A549 (cell line): ENCODE data around the gene PEX26. TPM values are rescaled to one million over a fixed set of nuclear protein-coding genes. Genes with fewer than 3 reads are reported as not detected.

Experiments
- ATAC-seq, 2 experiments: fragments of 200-7000 bp in 1 of 2; fragments of >200 bp in 1 of 2; cut with Nextera tagmentation in 1 of 2; cut with Tn5 transposase in 1 of 2; 3 replicates each; pipeline versions ENCODE4 v1.8.0 to v1.9.1; 2018 to 2020; ENCODE audit warnings: mild to moderate bottlenecking in 1 of 2, moderate library complexity in 1 of 2
- CTCF ChIA-PET: fragments of 300-600 bp; sonication (Branson Sonifier 250); formaldehyde crosslinking; extraction: SDS; loops from one replicate; lab custom pipeline; 2021; ENCODE audit warnings: antibody characterized with exemption, inconsistent platforms; lab: Yijun Ruan, JAX
- POLR2A ChIA-PET: fragments of 350-600 bp; formaldehyde crosslinking; extraction: SDS; loops from one replicate; lab custom pipeline; 2021; ENCODE audit warnings: antibody characterized with exemption, inconsistent platforms; lab: Yijun Ruan, JAX
- DNase-seq, 2 experiments: peaks; one replicate each; pipeline versions ENCODE4 v3.0.0 to v3.0.0-alpha.2; 2011 to 2016; ENCODE audit warnings: low read depth in 1 of 2, low spot score in 1 of 2
- FAIRE-seq: peaks from 2 replicates; lab custom pipeline; 2011; peaks lifted over from hg19 to GRCh38; lab: Jason Lieb, UNC
- H3K27ac ChIP-seq, 2 experiments: fragments of >200 bp; sonication (Bioruptor Twin); formaldehyde crosslinking; 3 replicates each; pipeline ENCODE4 v1.5.1; 2016 to 2017
- H3K4me1 ChIP-seq: fragments of >200 bp; sonication (Bioruptor Twin); formaldehyde crosslinking; 3 replicates; pipeline ENCODE4 v1.6.1; 2016
- H3K4me2 ChIP-seq: fragments of >200 bp; sonication (Bioruptor Twin); formaldehyde crosslinking; 3 replicates; pipeline ENCODE4 v1.6.1; 2016
- H3K4me3 ChIP-seq: fragments of >200 bp; sonication (Bioruptor Twin); formaldehyde crosslinking; 3 replicates; pipeline ENCODE4 v1.5.1; 2016
- H3K9me3 ChIP-seq: fragments of >200 bp; sonication (Bioruptor Twin); formaldehyde crosslinking; 3 replicates; pipeline ENCODE4 v1.6.1; 2016
- CBX8 ChIP-seq: fragments of 200-600 bp; sonication (generic); IDR thresholded peaks from 2 replicates; pipeline ENCODE4 v1.6.1; 2016
- CEBPB ChIP-seq, 2 experiments: fragments of >200 bp in 1 of 2; sonication (Bioruptor Twin) in 1 of 2; formaldehyde crosslinking in 1 of 2; IDR thresholded peaks; 2 replicates each; pipeline ENCODE4 v1.6.1; 2012 to 2016
- CHD2 ChIP-seq: fragments of 150-350 bp; IDR thresholded peaks from 2 replicates; pipeline ENCODE4 v1.6.1; 2014; ENCODE audit warnings: low read length; ENCODE audit not compliant: partially characterized antibody
- EHMT2 ChIP-seq: fragments of 200-600 bp; sonication (generic); IDR thresholded peaks from 2 replicates; pipeline ENCODE4 v1.6.1; 2016; ENCODE audit warnings: antibody characterized with exemption, low read depth, mild to moderate bottlenecking, moderate library complexity
- FOSB ChIP-seq: fragments of 250-450 bp; sonication (Bioruptor Pico); IDR thresholded peaks from 2 replicates; pipeline ENCODE4 v1.5.0; 2020; ENCODE audit warnings: mild to moderate bottlenecking, moderate library complexity
- FOSL2 ChIP-seq, 2 experiments: fragments of 450-650 bp in 1 of 2; fragments of >200 bp in 1 of 2; sonication (Bioruptor Twin) in 1 of 2; formaldehyde crosslinking; IDR thresholded peaks; 2 replicates each; pipeline versions ENCODE4 v1.5.0 to v1.6.1; 2016 to 2020; ENCODE audit warnings: mild to moderate bottlenecking in 1 of 2, moderate library complexity in 1 of 2
- FOXS1 ChIP-seq: fragments of 250-450 bp; sonication (Bioruptor Pico); IDR thresholded peaks from 2 replicates; pipeline ENCODE4 v1.5.0; 2020; ENCODE audit warnings: mild to moderate bottlenecking, moderate library complexity
- HDAC2 ChIP-seq: fragments of 200-600 bp; sonication (generic); IDR thresholded peaks from 2 replicates; pipeline ENCODE4 v1.6.1; 2016
- HEYL ChIP-seq: fragments of 250-450 bp; sonication (Bioruptor Pico); IDR thresholded peaks from 2 replicates; pipeline ENCODE4 v1.8.0; 2021; ENCODE audit warnings: mild to moderate bottlenecking, moderate library complexity
- HOXB13 ChIP-seq: fragments of 250-450 bp; sonication (Bioruptor Pico); IDR thresholded peaks from 2 replicates; pipeline ENCODE4 v1.5.0; 2020; ENCODE audit warnings: low read depth, mild to moderate bottlenecking, moderate library complexity
- HOXB5 ChIP-seq: fragments of 250-450 bp; sonication (Bioruptor Pico); IDR thresholded peaks from 2 replicates; pipeline ENCODE4 v1.5.0; 2020; ENCODE audit warnings: mild to moderate bottlenecking, moderate library complexity
- KDM1A ChIP-seq: fragments of 200-600 bp; sonication (generic); IDR thresholded peaks from 2 replicates; pipeline ENCODE4 v1.6.1; 2016; ENCODE audit warnings: low read depth, mild to moderate bottlenecking
- NFE2L2 ChIP-seq: fragments of 150-350 bp; conservative IDR thresholded peaks from 2 replicates; pipeline ENCODE4 v1.6.1; 2014; ENCODE audit warnings: low read length
- NR3C1 ChIP-seq: fragments of >200 bp; sonication (Bioruptor Twin); formaldehyde crosslinking; IDR thresholded peaks from 3 replicates; pipeline ENCODE4 v1.6.1; 2017
- PHF8 ChIP-seq: fragments of 200-600 bp; sonication (generic); IDR thresholded peaks from 2 replicates; pipeline ENCODE4 v1.6.1; 2016; ENCODE audit warnings: low read depth, mild to moderate bottlenecking, antibody characterized with exemption, moderate library complexity, borderline replicate concordance
- POLR2A ChIP-seq: IDR thresholded peaks from 2 replicates; pipeline ENCODE4 v1.6.1; 2012; ENCODE audit warnings: mild to moderate bottlenecking, low read length
- RAD21 ChIP-seq, 2 experiments: fragments of >200 bp in 1 of 2; sonication (Bioruptor Twin) in 1 of 2; formaldehyde crosslinking in 1 of 2; IDR thresholded peaks in 1 of 2; conservative IDR thresholded peaks in 1 of 2; 2 replicates in 1 of 2; 3 replicates in 1 of 2; pipeline ENCODE4 v1.6.1; 2012 to 2018; ENCODE audit warnings: inconsistent platforms in 1 of 2
- RNF2 ChIP-seq: fragments of 200-600 bp; sonication (generic); IDR thresholded peaks from 2 replicates; pipeline ENCODE4 v1.6.1; 2016; ENCODE audit warnings: low read depth, mild to moderate bottlenecking, antibody characterized with exemption, moderate library complexity, borderline replicate concordance
- SMC3 ChIP-seq: fragments of >200 bp; sonication (Bioruptor Twin); formaldehyde crosslinking; IDR thresholded peaks from 3 replicates; pipeline ENCODE4 v1.6.1; 2018; ENCODE audit warnings: inconsistent platforms
- TFCP2L1 ChIP-seq: fragments of 250-450 bp; sonication (Bioruptor Pico); IDR thresholded peaks from 2 replicates; pipeline ENCODE4 v1.5.0; 2021; ENCODE audit warnings: mild to moderate bottlenecking
- TP53 ChIP-seq: fragments of 250-450 bp; sonication (Bioruptor Pico); IDR thresholded peaks from 2 replicates; pipeline ENCODE4 v1.5.0; 2021; ENCODE audit warnings: mild to moderate bottlenecking, moderate library complexity
- ZNF302 ChIP-seq: fragments of 250-450 bp; sonication (Bioruptor Pico); IDR thresholded peaks from 2 replicates; pipeline ENCODE4 v1.9.0; 2021; ENCODE audit warnings: inconsistent platforms, mild to moderate bottlenecking, moderate library complexity
- WGBS: methylation state at CpG from one replicate; pipeline ENCODE4 v1.1.6; 2017; ENCODE audit errors: missing lambda C conversion rate; 5-methylcytosine and 5-hydroxymethylcytosine counted together
- polyA plus RNA-seq, 4 experiments: library from polyadenylated mRNA; depleted of rRNA in 3 of 4; stranded (reverse); fragments of >200 nt; fragmentation: RNase III in 1 of 4; extraction: RNeasy Plus Mini Kit Qiagen cat#74134 plus additional on column Dnase treatment in 1 of 4; gene quantifications; 2 replicates in 3 of 4; 3 replicates in 1 of 4; pipeline ENCODE4 v1.2.3, GENCODE V29; 2011 to 2017
- TF ChIP-seq, protein P1 (sequence below): fragments of >200 bp; sonication (Bioruptor Twin); formaldehyde crosslinking; IDR thresholded peaks from 2 replicates; pipeline ENCODE4 v1.6.1; 2016
- TF ChIP-seq, protein P2 (sequence below): fragments of 150-350 bp; IDR thresholded peaks from 2 replicates; pipeline ENCODE4 v1.6.1; 2014; ENCODE audit warnings: low read depth, mild to moderate bottlenecking, low read length
- TF ChIP-seq, protein P3 (sequence below): IDR thresholded peaks from 2 replicates; pipeline ENCODE4 v1.6.1; 2012; ENCODE audit warnings: low read depth, borderline replicate concordance
- TF ChIP-seq, protein P4 (sequence below): IDR thresholded peaks from 2 replicates; pipeline ENCODE4 v1.6.1; 2012

PEX26 gene
- polyA plus RNA-seq, 2 of the 4 experiments (the other 2 are of a cell fraction), result 11.8 to 12.4 TPM

DNA sequence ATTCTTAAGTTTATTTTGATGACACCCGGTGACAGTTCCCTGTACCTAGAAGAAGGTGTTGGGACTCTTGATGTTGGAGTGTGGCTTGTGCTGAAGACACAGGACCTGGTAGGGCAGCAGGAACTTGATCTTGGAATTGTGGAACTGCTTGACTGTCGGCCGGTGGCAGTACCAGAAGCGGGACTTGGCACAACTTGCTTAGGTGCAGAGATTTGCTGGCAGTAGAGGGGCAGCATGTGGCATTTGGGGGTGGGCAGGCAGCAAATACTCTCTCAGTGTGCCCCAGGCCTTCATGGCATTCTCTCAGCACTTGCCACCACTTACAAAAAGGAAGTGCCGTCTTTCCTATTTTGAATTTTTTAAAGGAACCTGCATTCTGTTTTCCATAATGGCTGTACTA is 3.6 kb downstream of the PEX26 start:
- POLR2A ChIA-PET, result no interaction called here
- DNase-seq (no peak), ATAC-seq (no peak), FAIRE-seq (no peak)
- Histone ChIP-seq H3K27ac (no peak overlapping the region), H3K4me2 (no peak overlapping the region), H3K4me1 (peaks cover 22% of the 10 kb centered on the region), H3K9me3 (no peaks in the 10 kb centered on the region), H3K4me3 (no peak overlapping the region)
- WGBS, result 97% methylated on average over 5 of the region's 5 CpGs
- no peak for TF ChIP-seq HEYL (CRISPR knock-in tag)
- TF ChIP-seq RAD21 (conservative IDR thresholded peaks at IDR 0.05 in 1 of 2, IDR thresholded peaks at IDR 0.05 in 1 of 2), result no peak
- no peak for TF ChIP-seq POLR2A
- no peak for TF ChIP-seq TFCP2L1 (CRISPR knock-in tag)
- TF ChIP-seq NR3C1, result no peak
- TF ChIP-seq, protein P1, sequence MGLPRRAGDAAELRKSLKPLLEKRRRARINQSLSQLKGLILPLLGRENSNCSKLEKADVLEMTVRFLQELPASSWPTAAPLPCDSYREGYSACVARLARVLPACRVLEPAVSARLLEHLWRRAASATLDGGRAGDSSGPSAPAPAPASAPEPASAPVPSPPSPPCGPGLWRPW, result no peak
- TF ChIP-seq, protein P2, sequence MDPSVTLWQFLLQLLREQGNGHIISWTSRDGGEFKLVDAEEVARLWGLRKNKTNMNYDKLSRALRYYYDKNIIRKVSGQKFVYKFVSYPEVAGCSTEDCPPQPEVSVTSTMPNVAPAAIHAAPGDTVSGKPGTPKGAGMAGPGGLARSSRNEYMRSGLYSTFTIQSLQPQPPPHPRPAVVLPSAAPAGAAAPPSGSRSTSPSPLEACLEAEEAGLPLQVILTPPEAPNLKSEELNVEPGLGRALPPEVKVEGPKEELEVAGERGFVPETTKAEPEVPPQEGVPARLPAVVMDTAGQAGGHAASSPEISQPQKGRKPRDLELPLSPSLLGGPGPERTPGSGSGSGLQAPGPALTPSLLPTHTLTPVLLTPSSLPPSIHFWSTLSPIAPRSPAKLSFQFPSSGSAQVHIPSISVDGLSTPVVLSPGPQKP, result no peak
- CTCF ChIA-PET, result interaction anchor here (1.0 kb wide), 1 partner anchor 10 kb away, joined by 3 read pairs; no protein-coding TSS in a partner anchor

DNA sequence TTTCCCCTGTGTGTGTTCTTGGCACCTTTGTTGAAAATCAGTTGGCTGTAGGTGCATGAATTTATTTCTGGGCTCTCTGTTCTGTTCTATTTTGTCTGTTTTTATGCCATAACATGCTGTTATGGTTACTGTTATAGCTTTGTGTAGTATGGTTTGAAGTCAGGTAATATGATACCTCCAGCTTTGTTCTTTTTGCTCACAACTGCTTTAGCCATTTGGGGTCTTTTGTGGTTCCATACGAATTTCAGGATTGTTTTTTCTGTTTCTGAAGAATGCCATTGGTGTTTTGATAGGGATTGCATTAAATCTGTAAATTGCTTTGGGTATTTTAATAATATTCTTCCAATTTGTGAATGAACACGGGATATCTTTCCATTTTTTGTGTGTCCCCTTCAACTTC is 4.7 kb downstream of the PEX26 start:
- Histone ChIP-seq H3K27ac (no peak overlapping the region), H3K4me3 (no peak overlapping the region), H3K4me1 (peaks cover 15% of the 10 kb centered on the region), H3K9me3 (no peaks in the 10 kb centered on the region), H3K4me2 (no peak overlapping the region)
- no peak for DNase-seq
- ATAC-seq, result no peak
- ChIA-PET POLR2A (no interaction called here), CTCF (interaction anchor here (0.6 to 1.1 kb wide), 3 partner anchors 9 to 485 kb away, joined by 3 read pairs; no protein-coding TSS in a partner anchor)
- TF ChIP-seq, protein P3, sequence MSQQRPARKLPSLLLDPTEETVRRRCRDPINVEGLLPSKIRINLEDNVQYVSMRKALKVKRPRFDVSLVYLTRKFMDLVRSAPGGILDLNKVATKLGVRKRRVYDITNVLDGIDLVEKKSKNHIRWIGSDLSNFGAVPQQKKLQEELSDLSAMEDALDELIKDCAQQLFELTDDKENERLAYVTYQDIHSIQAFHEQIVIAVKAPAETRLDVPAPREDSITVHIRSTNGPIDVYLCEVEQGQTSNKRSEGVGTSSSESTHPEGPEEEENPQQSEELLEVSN, result no peak
- TF ChIP-seq PHF8 (no peak), FOXS1 (no peak), NFE2L2 (no peak), CHD2 (no peak)
- WGBS, result 58% methylated on average over 2 of the region's 2 CpGs
- no peak for FAIRE-seq

DNA sequence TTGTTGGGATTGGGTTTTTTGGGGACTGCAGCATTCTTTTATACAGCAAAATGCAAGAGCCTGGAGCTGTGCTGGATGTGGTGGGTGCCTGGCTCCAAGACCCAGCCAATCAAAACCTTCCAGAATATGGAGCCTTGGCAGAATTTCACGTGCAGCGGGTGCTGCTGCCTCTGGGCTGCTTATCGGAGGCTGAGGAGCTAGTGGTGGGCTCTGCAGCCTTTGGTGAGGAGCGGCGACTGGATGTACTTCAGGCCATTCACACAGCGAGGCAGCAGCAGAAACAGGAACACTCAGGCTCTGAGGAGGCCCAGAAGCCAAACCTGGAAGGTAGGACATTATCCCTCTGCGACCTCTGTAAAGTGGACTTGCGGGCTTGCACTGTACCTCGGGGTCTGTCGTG is 5.6 kb downstream of the PEX26 start:
- ATAC-seq (no peak), DNase-seq (no peak)
- no peak overlapping the region for H3K4me3 ChIP-seq
- H3K4me1 ChIP-seq, result peaks cover 20% of the 10 kb centered on the region
- 93% methylated on average over 9 of the region's 10 CpGs for WGBS
- TF ChIP-seq HDAC2, result no peak
- TF ChIP-seq SMC3, result no peak
- no peak for TF ChIP-seq ZNF302 (CRISPR knock-in tag)
- TF ChIP-seq FOXS1, result no peak
- no peak for TF ChIP-seq TP53 (CRISPR knock-in tag)
- no peak for TF ChIP-seq FOSL2 (IDR thresholded peaks at IDR 0.05)
- TF ChIP-seq FOSL2 (CRISPR knock-in tag; IDR thresholded peaks at IDR 0.05), result no peak
- TF ChIP-seq, all 56 proteins: peak for 0
- Histone ChIP-seq H3K27ac (no peak overlapping the region), H3K4me2 (no peak overlapping the region), H3K9me3 (no peaks in the 10 kb centered on the region)
- POLR2A ChIA-PET, result no interaction called here
- CTCF ChIA-PET, result interaction anchor here (1.1 to 2.0 kb wide), 3 partner anchors 181 to 341 kb away, joined by 3 to 7 read pairs (median 3); no protein-coding TSS in a partner anchor
- FAIRE-seq, result no peak

DNA sequence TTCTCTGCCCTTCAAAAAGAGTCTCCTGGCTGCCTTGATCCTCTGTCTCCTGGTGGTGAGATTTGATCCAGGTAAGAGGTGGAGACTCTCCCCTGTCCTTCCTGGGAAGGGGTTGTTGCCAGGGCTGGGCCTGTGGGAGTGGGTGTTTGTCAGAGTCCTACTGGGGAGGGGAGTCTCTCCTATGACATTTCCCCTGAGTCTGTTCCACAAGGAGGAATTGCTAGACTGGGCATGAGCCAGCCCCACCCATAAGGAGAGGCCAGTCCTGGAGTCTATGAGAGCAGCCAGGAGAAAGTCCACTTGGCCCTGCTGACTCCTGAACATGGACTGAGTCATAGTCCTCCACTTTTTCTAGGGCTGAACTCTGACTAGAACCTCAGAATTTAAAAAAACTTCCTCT is 7.4 kb downstream of the PEX26 start:
- FAIRE-seq (no peak), DNase-seq (peak in 1 of 2 experiments; percentile 54), ATAC-seq (peak; percentile 76 to 89)
- no peaks in the 10 kb centered on the region for H3K9me3 ChIP-seq
- ChIA-PET POLR2A (no interaction called here), CTCF (interaction anchor here (1.3 to 2.0 kb wide), 2 partner anchors 9 to 343 kb away, joined by 6 to 7 read pairs; no protein-coding TSS in a partner anchor)
- H3K4me2 ChIP-seq, result peak overlapping the region; percentile 23; the same call in 1 of the 3 replicates
- H3K4me3 ChIP-seq, result no peak overlapping the region
- no peak for TF ChIP-seq TP53 (CRISPR knock-in tag)
- TF ChIP-seq HEYL (CRISPR knock-in tag), result no peak
- TF ChIP-seq PHF8, result no peak
- TF ChIP-seq, protein P4, sequence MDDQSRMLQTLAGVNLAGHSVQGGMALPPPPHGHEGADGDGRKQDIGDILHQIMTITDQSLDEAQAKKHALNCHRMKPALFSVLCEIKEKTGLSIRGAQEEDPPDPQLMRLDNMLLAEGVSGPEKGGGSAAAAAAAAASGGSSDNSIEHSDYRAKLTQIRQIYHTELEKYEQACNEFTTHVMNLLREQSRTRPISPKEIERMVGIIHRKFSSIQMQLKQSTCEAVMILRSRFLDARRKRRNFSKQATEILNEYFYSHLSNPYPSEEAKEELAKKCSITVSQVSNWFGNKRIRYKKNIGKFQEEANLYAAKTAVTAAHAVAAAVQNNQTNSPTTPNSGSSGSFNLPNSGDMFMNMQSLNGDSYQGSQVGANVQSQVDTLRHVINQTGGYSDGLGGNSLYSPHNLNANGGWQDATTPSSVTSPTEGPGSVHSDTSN, result no peak
- no peak for TF ChIP-seq HOXB5 (CRISPR knock-in tag)
- no peak for TF ChIP-seq RNF2
- TF ChIP-seq FOSB (CRISPR knock-in tag), result no peak
- no peak for TF ChIP-seq FOXS1
- TF ChIP-seq KDM1A, result no peak
- no peak for TF ChIP-seq CEBPB (IDR thresholded peaks at IDR 0.05)
- no peak for TF ChIP-seq CBX8
- TF ChIP-seq NFE2L2, result no peak
- no peak for TF ChIP-seq CHD2
- no peak for TF ChIP-seq HOXB13 (CRISPR knock-in tag)
- TF ChIP-seq, protein P2, result no peak
- no peak for TF ChIP-seq NR3C1
- no peak for TF ChIP-seq EHMT2
- TF ChIP-seq HDAC2, result no peak
- H3K4me1 ChIP-seq, result peaks cover 21% of the 10 kb centered on the region
- peak overlapping the region; percentile 51 to 73; a peak in 5 of 6 replicates for H3K27ac ChIP-seq
